ENCODE data around the gene FOXQ1.
"Not testable (repeated sequence)": the region's sequence is repeated elsewhere in the genome, so short reads cannot be mapped to it uniquely, and the experiment has no call there.

FOXQ1 gene

GRCh38 chr6:1317302-1317815, 5.5 kb downstream of the FOXQ1 start:
- H3K4me3 ChIP-seq (ENCODE audit: low read depth in 1 of 2, low read length in 2 of 2): no peak overlapping the region
- H3K4me1 ChIP-seq (ENCODE audit: insufficient read depth, low read length): no peaks in the 10 kb centered on the region
- no peaks in the 10 kb centered on the region for H3K79me2 ChIP-seq (ENCODE audit: insufficient read depth, low read length)
- no peaks in the 10 kb centered on the region for H3K36me3 ChIP-seq (ENCODE audit: insufficient read depth, low read length)
- TF ChIP-seq EZH2 (IDR thresholded peaks at IDR 0.05; ENCODE audit: borderline replicate concordance, low read depth, low read length, severe bottlenecking) (no peak), CTCF (IDR thresholded peaks at IDR 0.05; ENCODE audit: borderline replicate concordance, extremely low read depth, low read length, poor library complexity, severe bottlenecking) (no peak)
- DNase-seq (no peak), ATAC-seq (ENCODE audit: insufficient read depth, low read depth) (no peak)
- H2AFZ ChIP-seq (ENCODE audit: low read depth, low read length): no peak overlapping the region
- H3K27ac ChIP-seq (ENCODE audit: low read length): no peak overlapping the region
- H3K9me3 ChIP-seq (ENCODE audit: insufficient read depth, low read length, severe bottlenecking): peaks cover 6% of the 10 kb centered on the region
- H3K9ac ChIP-seq (ENCODE audit: low read depth, low read length): no peak overlapping the region
- no peak overlapping the region for H3K4me2 ChIP-seq (ENCODE audit: insufficient read depth, low read length)
- H3K27me3 ChIP-seq (ENCODE audit: insufficient read depth, low read length, poor library complexity): peaks cover 5% of the 10 kb centered on the region
- H4K20me1 ChIP-seq (ENCODE audit: insufficient read depth, low read length): no peaks in the 10 kb centered on the region

- peaks cover 6% of the 10 kb centered on the region for H3K27me3 ChIP-seq (ENCODE audit: insufficient read depth, low read length, poor library complexity)
- DNase-seq (no peak), ATAC-seq (ENCODE audit: insufficient read depth, low read depth) (no peak)
- no peak overlapping the region for H3K27ac ChIP-seq (ENCODE audit: low read length)
- H3K4me3 ChIP-seq (ENCODE audit: low read depth in 1 of 2, low read length in 2 of 2): no peak overlapping the region
- H2AFZ ChIP-seq (ENCODE audit: low read depth, low read length): no peak overlapping the region
- no peaks in the 10 kb centered on the region for H3K4me1 ChIP-seq (ENCODE audit: insufficient read depth, low read length)
- H3K9ac ChIP-seq (ENCODE audit: low read depth, low read length): no peak overlapping the region
- TF ChIP-seq EZH2 (IDR thresholded peaks at IDR 0.05; ENCODE audit: borderline replicate concordance, low read depth, low read length, severe bottlenecking) (no peak), CTCF (IDR thresholded peaks at IDR 0.05; ENCODE audit: borderline replicate concordance, extremely low read depth, low read length, poor library complexity, severe bottlenecking) (no peak)
- no peaks in the 10 kb centered on the region for H3K79me2 ChIP-seq (ENCODE audit: insufficient read depth, low read length)
- peaks cover 6% of the 10 kb centered on the region for H3K9me3 ChIP-seq (ENCODE audit: insufficient read depth, low read length, severe bottlenecking)
- no peaks in the 10 kb centered on the region for H4K20me1 ChIP-seq (ENCODE audit: insufficient read depth, low read length)
- no peak overlapping the region for H3K4me2 ChIP-seq (ENCODE audit: insufficient read depth, low read length)
- no peaks in the 10 kb centered on the region for H3K36me3 ChIP-seq (ENCODE audit: insufficient read depth, low read length)
Observed at GRCh38 chr6:1318036-1318435, 6.1 kb downstream of the FOXQ1 start.

- not testable (repeated sequence) for H3K36me3 ChIP-seq (ENCODE audit: insufficient read depth, low read length); ATAC-seq (ENCODE audit: insufficient read depth, low read depth); H3K4me3 ChIP-seq (ENCODE audit: low read depth in 1 of 2, low read length in 2 of 2); DNase-seq; H3K27me3 ChIP-seq (ENCODE audit: insufficient read depth, low read length, poor library complexity); H4K20me1 ChIP-seq (ENCODE audit: insufficient read depth, low read length); H3K4me1 ChIP-seq (ENCODE audit: insufficient read depth, low read length); H3K79me2 ChIP-seq (ENCODE audit: insufficient read depth, low read length); H3K9ac ChIP-seq (ENCODE audit: low read depth, low read length); H3K27ac ChIP-seq (ENCODE audit: low read length); H3K9me3 ChIP-seq (ENCODE audit: insufficient read depth, low read length, severe bottlenecking); H2AFZ ChIP-seq (ENCODE audit: low read depth, low read length); H3K4me2 ChIP-seq (ENCODE audit: insufficient read depth, low read length)
Observed at GRCh38 chr6:1318584-1318983, 6.7 kb downstream of the FOXQ1 start.

GRCh38 chr6:1321738-1322137, 9.8 kb downstream of the FOXQ1 start:
- DNase-seq (no peak), ATAC-seq (ENCODE audit: insufficient read depth, low read depth) (no peak)
- no peak overlapping the region for H3K4me3 ChIP-seq (ENCODE audit: low read depth in 1 of 2, low read length in 2 of 2)
- H3K4me2 ChIP-seq (ENCODE audit: insufficient read depth, low read length): no peak overlapping the region
- peaks cover 6% of the 10 kb centered on the region for H3K27me3 ChIP-seq (ENCODE audit: insufficient read depth, low read length, poor library complexity)
- TF ChIP-seq CTCF (IDR thresholded peaks at IDR 0.05; ENCODE audit: borderline replicate concordance, extremely low read depth, low read length, poor library complexity, severe bottlenecking) (no peak), EZH2 (IDR thresholded peaks at IDR 0.05; ENCODE audit: borderline replicate concordance, low read depth, low read length, severe bottlenecking) (no peak)
- H3K4me1 ChIP-seq (ENCODE audit: insufficient read depth, low read length): no peaks in the 10 kb centered on the region
- no peaks in the 10 kb centered on the region for H4K20me1 ChIP-seq (ENCODE audit: insufficient read depth, low read length)
- no peaks in the 10 kb centered on the region for H3K79me2 ChIP-seq (ENCODE audit: insufficient read depth, low read length)
- no peak overlapping the region for H3K9ac ChIP-seq (ENCODE audit: low read depth, low read length)
- no peak overlapping the region for H3K27ac ChIP-seq (ENCODE audit: low read length)
- no peak overlapping the region for H2AFZ ChIP-seq (ENCODE audit: low read depth, low read length)
- peaks cover 6% of the 10 kb centered on the region for H3K9me3 ChIP-seq (ENCODE audit: insufficient read depth, low read length, severe bottlenecking)
- no peaks in the 10 kb centered on the region for H3K36me3 ChIP-seq (ENCODE audit: insufficient read depth, low read length)

Data from DND-41 (cell line).